Kidney (tissue), 14 donors: ENCODE measurements around the gene P2RY1. TPM values are rescaled to one million over a fixed set of nuclear protein-coding genes. Genes with fewer than 3 reads are reported as not detected.

Experiments
- DNase-seq, 5 donors: peaks; one replicate each; pipeline ENCODE4 v3.0.0-alpha.2; 2013 to 2020
- FAIRE-seq: peaks from 2 replicates; lab custom pipeline; 2012; peaks lifted over from hg19 to GRCh38; lab: Jason Lieb, UNC
- H3K27ac ChIP-seq, 2 donors: one replicate each; pipeline ENCODE4 v1.7.0; 2013; ENCODE audit warnings: low read depth in 2 of 2, low read length in 2 of 2, inconsistent platforms in 1 of 2
- H3K27me3 ChIP-seq: one replicate; pipeline ENCODE4 v1.7.1; 2013; ENCODE audit warnings: low read length, inconsistent platforms; ENCODE audit not compliant: control insufficient read depth, insufficient read depth
- H3K36me3 ChIP-seq, 3 donors: one replicate each; pipeline versions ENCODE4 v1.7.0 to v1.7.1; 2013; ENCODE audit warnings: low read length in 3 of 3, control low read depth in 1 of 3, inconsistent platforms in 1 of 3; ENCODE audit not compliant: insufficient read depth in 3 of 3, control insufficient read depth in 2 of 3
- H3K4me1 ChIP-seq, 3 donors: one replicate each; pipeline versions ENCODE4 v1.7.0 to v1.7.1; 2013; ENCODE audit warnings: low read length in 3 of 3, inconsistent platforms in 1 of 3, low read depth in 1 of 3; ENCODE audit not compliant: control insufficient read depth in 2 of 3, insufficient read depth in 2 of 3
- H3K4me3 ChIP-seq, 3 donors: one replicate each; pipeline versions ENCODE4 v1.7.0 to v1.8.1; 2013; ENCODE audit warnings: low read length in 3 of 3, control low read depth in 1 of 3, inconsistent platforms in 1 of 3
- H3K9ac ChIP-seq, 3 donors: one replicate each; pipeline versions ENCODE4 v1.7.0 to v1.7.1; 2013; ENCODE audit warnings: low read length in 3 of 3, control low read depth in 1 of 3, inconsistent platforms in 1 of 3
- H3K9me3 ChIP-seq, 3 donors: one replicate each; pipeline versions ENCODE4 v1.7.0 to v1.7.1; 2013; ENCODE audit warnings: low read length in 3 of 3, control low read depth in 1 of 3, inconsistent platforms in 1 of 3; ENCODE audit not compliant: control insufficient read depth in 2 of 3, insufficient read depth in 1 of 3
- CTCF ChIP-seq: IDR thresholded peaks from 3 replicates; pipeline ENCODE4 v1.5.1; 2012; ENCODE audit warnings: mild to moderate bottlenecking, moderate library complexity, borderline replicate concordance; ENCODE audit not compliant: insufficient read depth; ENCODE audit errors: extremely low read depth
- intact Hi-C: fragments of 100-400 bp; cut with DNase I; formaldehyde crosslinking; loops from one replicate; pipeline ENCODE4 v1.11.1; 2022
- polyA plus RNA-seq: library from polyadenylated mRNA; stranded (reverse); fragments of 350-450 nt; fragmentation: Illumina TruSeq; extraction: RNeasy Lipid Tissue Mini Kit (QIAGEN cat#74804); gene quantifications from one replicate; pipeline ENCODE4 v1.2.3, GENCODE V29; 2014; ENCODE audit warnings: low read depth, low replicate concordance; ENCODE audit not compliant: insufficient read depth
- total RNA-seq: library from RNA; stranded (reverse); fragmentation: NEBNext Ultra II Directional; extraction: Animal tissue kit (Norgen Biotek cat#: 25700); gene quantifications from one replicate; pipeline ENCODE4 v1.2.1, GENCODE V29; 2021
- donor health status: control.
- donor health status: control.
- donor health status: control.
- donor health status: control.
- donor health status: control.
- donor health status: DM: yes; HTN: yes; CAD: no.
- donor health status: Normal renal cell carcinoma (clear cell type).

P2RY1 gene
- total and polyA plus RNA-seq, 2 donors from 2014 or later, result 0.41 to 2.2 TPM

GRCh38 chr3:152790651-152791387, 44.1 kb upstream of the P2RY1 start:
- Histone ChIP-seq H3K4me3 (no peak overlapping the region), H3K9ac (no peak overlapping the region), H3K9me3 (no peaks in the 10 kb centered on the region), H3K4me1 (no peaks in the 10 kb centered on the region), H3K27ac (no peak overlapping the region), H3K36me3 (no peaks in the 10 kb centered on the region), H3K27me3 (no peaks in the 10 kb centered on the region)
- TF ChIP-seq CTCF, result no peak
- no peak for FAIRE-seq
- DNase-seq, result peak in 1 of 5 donors; percentile 31
- intact Hi-C loops, result no loop called here

GRCh38 chr3:152793969-152794368, 41.0 kb upstream of the P2RY1 start:
- H3K27ac ChIP-seq, result no peak overlapping the region
- DNase-seq, result no peak
- H3K27me3 ChIP-seq, result no peaks in the 10 kb centered on the region
- no peaks in the 10 kb centered on the region for H3K9me3 ChIP-seq
- no peak for FAIRE-seq
- H3K4me1 ChIP-seq, result no peaks in the 10 kb centered on the region
- no peak for TF ChIP-seq CTCF
- no peak overlapping the region for H3K4me3 ChIP-seq
- no peak overlapping the region for H3K9ac ChIP-seq
- no peaks in the 10 kb centered on the region for H3K36me3 ChIP-seq
- intact Hi-C loops, result no loop called here

GRCh38 chr3:152797751-152798432, 37.0 kb upstream of the P2RY1 start:
- intact Hi-C loops, result no loop called here
- Histone ChIP-seq H3K9me3 (no peaks in the 10 kb centered on the region), H3K36me3 (no peaks in the 10 kb centered on the region), H3K27me3 (no peaks in the 10 kb centered on the region), H3K4me3 (no peak overlapping the region), H3K4me1 (no peaks in the 10 kb centered on the region), H3K27ac (no peak overlapping the region), H3K9ac (no peak overlapping the region)
- FAIRE-seq (no peak), DNase-seq (no peak)
- no peak for TF ChIP-seq CTCF
